Measurements from ENCODE around the gene MUC4.

DNA sequence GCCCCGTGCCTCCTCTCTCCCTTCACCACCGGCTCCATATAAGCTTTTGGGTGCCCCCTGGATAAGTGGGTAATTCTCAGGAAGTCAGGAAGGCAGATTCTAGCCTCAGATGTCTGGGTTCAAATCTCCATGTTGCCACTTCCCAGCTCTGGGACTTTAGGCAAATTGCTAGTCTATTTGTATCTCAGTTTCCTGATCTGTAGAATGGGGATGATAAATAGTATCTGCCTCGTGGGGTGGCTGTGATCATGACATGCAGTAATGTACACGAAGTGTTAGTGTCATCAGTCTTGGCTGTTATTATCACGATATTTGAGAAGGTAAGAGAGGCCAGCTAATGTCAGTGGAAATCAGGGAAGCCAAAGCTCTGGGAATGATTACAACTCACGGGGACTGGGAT lies 43.3 kb downstream of the MUC4 start:
- TF ChIP-seq, protein P1, sequence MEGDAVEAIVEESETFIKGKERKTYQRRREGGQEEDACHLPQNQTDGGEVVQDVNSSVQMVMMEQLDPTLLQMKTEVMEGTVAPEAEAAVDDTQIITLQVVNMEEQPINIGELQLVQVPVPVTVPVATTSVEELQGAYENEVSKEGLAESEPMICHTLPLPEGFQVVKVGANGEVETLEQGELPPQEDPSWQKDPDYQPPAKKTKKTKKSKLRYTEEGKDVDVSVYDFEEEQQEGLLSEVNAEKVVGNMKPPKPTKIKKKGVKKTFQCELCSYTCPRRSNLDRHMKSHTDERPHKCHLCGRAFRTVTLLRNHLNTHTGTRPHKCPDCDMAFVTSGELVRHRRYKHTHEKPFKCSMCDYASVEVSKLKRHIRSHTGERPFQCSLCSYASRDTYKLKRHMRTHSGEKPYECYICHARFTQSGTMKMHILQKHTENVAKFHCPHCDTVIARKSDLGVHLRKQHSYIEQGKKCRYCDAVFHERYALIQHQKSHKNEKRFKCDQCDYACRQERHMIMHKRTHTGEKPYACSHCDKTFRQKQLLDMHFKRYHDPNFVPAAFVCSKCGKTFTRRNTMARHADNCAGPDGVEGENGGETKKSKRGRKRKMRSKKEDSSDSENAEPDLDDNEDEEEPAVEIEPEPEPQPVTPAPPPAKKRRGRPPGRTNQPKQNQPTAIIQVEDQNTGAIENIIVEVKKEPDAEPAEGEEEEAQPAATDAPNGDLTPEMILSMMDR (IDR thresholded peaks at IDR 0.05) = no peak
- TF ChIP-seq POLR2A (IDR thresholded peaks at IDR 0.05) (no peak), EP300 (IDR thresholded peaks at IDR 0.05) (no peak)
